GM19452 (cell line): ENCODE data around the gene GRB2.
"Not testable (repeated sequence)": the region's sequence is repeated elsewhere in the genome, so short reads cannot be mapped to it uniquely, and the experiment has no call there.

Source experiments
- ATAC-seq: cut with Tn5 transposase; IDR thresholded peaks from one replicate; pipeline ENCODE4 v1.9.1; 2021; ENCODE audit not compliant: unreplicated experiment

Gene GRB2

GRCh38 chr17:75405365-75406221 lies at the start of gene GRB2:
Gene GRB2 (minus strand): TSS chr17:75405678. CDS start chr17:75393628, 12,050 bp downstream.
- peak; percentile 78 for ATAC-seq

- ATAC-seq, result not testable (repeated sequence)
These were observed 49.2 kb upstream of the GRB2 start for GRCh38 chr17:75454672-75455071.

- no peak for ATAC-seq
These were observed 48.7 kb upstream of the GRB2 start for GRCh38 chr17:75454193-75454592.

GRCh38 chr17:75450270-75450669 lies 44.8 kb upstream of the GRB2 start:
- no peak for ATAC-seq

DNA sequence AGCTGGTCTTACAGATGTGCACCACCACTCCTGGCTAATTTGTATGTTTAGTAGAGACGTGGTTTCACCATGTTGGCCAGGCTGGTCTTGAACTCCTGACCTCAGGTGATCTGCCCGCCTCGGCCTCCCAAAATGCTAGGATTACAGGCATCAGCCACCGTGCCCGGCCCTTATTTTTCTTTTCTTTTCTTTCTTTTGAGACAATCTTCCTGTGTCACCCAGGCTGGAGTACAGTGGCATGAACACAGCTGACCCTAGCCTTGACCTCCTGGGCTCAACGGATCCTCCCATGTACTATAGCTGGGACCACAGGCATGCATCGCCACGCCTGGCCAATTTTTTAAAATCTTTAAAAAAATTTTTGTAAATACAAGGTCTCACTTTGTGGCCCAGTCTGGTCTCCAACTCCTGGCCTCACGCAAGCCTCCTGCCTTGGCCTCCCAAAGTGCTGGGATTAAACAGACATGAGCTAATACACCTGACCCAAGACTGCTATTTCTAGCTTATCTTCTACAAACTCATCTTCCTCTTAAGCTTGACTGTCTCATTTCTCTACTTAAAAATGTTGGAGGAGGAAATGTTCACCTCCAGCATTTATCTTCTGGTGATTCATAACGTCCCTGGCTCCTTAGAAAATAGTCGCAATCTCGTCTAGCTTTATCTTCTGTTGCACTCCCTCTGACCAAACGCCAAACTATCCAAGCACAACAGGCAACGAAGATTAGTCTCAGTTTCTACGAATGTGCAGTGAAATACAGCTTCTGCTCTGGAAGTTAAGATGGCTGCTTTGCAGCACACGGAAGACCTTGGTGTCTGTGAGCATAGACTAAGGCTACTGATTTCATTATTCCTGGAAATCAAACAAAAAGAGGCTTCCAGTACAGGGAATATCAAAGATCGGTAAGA lies 42.7 kb upstream of the GRB2 start:
- no peak for ATAC-seq

DNA sequence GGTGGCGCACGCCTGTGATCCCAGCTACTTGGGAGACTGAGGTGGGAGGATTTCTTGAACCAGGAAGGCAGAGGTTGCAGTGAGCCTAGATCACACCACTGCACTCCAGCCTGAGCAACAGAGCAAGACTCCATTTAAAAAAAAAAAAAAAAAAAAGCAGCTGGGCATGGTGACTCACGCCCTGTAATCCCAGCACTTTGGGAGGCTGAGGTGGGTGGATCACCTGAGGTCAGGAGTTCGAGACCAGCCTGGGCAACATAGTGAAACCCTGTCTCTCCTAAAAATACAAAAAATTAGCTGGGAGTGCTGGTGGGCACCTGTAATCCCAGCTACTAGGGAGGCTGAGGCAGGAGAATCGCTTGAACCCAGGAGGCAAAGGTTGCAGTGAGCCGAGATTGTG lies 40.4 kb upstream of the GRB2 start:
- not testable (repeated sequence) for ATAC-seq

DNA sequence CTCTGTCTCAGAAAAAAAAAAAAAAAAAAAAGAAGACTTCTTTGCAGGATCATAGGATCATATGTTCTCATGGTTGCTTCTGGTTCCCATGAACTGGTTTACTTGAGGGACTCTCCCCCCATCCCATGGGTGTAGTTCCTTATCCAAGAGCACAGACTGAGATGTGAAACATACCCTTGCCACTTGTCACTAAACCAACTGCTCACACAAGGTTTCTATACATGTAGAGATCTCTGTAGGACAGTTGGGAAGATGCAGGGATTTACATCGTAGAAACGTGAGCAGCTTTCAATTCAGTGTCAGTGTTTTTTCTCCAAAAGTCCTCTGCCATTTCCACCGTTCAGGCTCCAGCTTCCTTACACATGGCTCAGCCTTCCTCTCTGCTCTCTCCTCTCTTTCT lies 39.8 kb upstream of the GRB2 start:
- ATAC-seq, result no peak

DNA sequence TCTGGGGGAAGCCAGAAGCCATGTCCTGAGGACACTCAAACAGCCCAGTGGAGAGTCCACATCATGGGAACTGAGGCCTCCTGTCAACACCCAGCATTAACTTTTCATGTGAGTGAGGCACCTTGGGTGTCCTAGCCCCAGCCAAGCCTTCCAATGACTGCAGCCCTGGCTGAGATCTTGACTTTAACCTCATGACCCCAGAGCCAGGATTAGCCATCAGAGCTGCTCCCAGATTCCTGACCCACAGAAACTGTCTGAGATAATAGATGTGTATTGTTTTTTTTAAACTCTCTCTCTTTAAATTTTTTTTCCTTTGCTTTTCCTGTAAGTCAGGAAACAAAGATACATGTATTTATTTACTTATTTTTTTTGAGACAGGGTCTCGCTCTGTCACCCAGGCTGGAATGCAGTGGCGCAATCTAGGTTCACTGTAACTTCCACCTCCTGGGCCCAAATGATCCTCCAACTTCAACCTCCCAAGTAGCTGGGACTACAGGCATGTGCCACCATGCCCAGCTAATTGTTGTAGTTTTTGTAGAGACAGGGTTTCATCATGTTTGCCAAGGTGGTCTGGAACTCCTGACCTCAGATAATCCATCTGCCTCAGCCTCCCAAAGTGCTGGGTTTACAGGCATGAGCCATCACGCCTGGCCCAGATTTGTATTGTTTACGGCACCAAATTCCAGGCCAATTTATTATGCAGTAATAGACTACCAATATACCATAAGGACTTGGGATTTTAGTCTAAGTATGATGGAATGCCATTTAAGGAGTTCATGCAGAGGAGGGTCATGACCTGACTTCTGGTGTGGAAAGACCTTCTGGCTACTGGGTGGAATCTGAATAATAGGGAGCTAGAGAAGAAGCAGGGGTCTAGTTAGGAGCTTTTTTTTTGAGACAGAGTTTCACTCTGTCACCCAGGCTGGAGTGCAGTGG lies 37.0 kb upstream of the GRB2 start:
- ATAC-seq, result no peak

- no peak for ATAC-seq
These were observed 35.4 kb upstream of the GRB2 start for GRCh38 chr17:75440738-75441448.

GRCh38 chr17:75439287-75439686 lies 33.8 kb upstream of the GRB2 start:
- no peak for ATAC-seq

GRCh38 chr17:75437404-75437803 lies 31.9 kb upstream of the GRB2 start:
- not testable (repeated sequence) for ATAC-seq

DNA sequence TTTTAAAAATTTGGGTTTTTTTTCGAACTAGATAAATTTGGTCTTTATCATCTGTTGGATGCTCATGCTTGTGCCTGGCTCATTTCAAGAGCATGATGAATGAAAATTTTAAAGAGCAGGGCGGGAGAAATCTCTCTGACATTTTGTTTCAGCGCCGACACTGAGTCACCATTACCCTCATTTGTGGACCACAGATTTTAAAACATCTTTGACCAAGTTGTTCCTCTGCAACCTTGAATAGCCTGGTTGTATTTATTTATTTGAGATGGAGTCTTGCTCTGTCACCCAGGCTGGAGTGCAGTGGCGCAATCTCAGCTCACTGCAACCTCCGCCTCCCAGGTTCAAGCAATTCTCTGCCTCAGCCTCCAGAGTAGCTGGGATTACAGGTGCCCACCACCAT lies 29.0 kb upstream of the GRB2 start:
- not testable (repeated sequence) for ATAC-seq

- ATAC-seq, result no peak
These were observed 27.8 kb upstream of the GRB2 start for GRCh38 chr17:75433218-75433783.

DNA sequence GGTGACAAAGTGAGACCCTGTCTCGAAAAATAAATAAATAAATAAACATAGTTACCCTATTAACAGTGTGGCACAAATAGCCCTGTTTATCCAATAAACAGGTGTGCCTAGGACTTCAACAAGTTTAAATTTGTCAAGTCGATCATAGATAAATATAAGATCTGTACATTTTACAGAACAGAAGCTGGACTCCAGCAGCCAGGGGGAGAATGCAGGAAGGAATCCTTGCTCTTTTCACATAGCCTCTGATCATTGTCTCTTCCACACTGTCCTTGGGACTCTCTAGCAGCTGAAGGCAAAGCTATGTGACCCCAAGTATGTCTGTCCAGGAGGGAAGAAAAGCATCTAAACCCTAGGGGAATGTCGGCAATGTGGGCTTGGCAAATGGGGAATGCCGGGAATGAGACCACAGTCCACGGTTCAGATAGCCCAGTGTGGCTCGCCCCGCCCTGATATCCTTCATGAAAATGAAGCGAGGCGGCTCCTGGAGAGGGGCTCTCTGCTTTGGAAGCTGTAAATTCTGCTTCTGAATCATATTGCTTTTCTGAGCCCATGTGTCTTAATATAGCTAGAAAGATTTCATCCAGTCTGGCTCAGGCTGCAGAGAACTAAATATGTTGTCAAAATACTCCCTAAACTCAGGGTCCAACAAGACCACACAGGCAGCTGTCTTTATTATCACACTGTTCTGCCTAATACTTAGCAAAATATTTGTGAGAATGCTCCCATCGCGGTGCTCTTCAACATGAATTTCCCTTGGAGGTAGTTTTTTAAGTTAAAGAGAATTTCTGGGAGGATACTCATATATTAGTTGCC lies 24.9 kb upstream of the GRB2 start:
- ATAC-seq, result no peak

- no peak for ATAC-seq
These were observed 23.3 kb upstream of the GRB2 start for GRCh38 chr17:75428543-75429469.

- ATAC-seq, result no peak
These were observed 13.1 kb upstream of the GRB2 start for GRCh38 chr17:75418531-75418930.

DNA sequence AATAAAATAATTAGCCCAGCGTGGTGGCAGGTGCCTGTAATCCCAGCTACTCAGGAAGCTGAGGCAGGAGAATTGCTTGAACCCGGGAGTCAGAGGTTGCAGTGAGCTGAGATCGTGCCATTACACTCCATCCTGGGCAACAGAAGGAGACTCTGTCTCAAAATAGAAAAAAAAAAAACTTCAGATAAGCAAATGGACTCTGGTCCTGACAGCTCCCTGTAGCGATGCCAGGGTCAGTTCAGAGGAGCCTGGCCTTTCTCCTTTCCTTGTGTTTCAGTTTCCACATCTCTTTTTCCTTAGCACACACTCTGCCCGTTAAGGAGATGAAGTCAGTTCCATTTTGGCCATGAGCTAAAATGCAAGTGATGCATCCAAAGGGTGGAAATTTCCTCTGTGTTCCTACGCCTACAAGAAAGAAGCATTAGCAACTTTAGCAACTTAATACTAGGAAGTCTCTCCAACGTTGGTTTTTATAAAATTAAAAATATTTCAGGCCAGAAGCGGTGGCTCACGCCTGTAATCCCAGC lies 11.6 kb upstream of the GRB2 start:
- no peak for ATAC-seq

DNA sequence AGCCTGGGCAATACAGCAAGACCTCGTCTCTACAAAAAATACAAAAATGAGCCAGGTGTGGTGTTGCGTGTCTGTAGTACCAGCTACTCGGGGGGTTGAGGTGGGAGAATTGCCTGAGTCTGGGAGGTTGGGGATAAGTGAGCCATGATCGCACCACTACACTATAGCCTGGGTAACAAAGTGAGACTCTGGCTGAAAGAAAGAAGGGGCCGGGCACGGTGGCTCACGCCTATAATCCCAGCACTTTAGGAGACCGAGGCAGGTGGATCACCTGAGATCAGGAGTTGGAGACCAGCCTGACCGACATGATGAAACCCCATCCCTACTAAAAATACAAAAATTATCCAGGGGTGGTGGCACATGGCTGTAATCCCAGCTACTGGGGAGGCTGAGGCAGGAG lies 10.5 kb upstream of the GRB2 start:
- ATAC-seq, result no peak
